Measurements from ENCODE around the gene ANKH.

DNA sequence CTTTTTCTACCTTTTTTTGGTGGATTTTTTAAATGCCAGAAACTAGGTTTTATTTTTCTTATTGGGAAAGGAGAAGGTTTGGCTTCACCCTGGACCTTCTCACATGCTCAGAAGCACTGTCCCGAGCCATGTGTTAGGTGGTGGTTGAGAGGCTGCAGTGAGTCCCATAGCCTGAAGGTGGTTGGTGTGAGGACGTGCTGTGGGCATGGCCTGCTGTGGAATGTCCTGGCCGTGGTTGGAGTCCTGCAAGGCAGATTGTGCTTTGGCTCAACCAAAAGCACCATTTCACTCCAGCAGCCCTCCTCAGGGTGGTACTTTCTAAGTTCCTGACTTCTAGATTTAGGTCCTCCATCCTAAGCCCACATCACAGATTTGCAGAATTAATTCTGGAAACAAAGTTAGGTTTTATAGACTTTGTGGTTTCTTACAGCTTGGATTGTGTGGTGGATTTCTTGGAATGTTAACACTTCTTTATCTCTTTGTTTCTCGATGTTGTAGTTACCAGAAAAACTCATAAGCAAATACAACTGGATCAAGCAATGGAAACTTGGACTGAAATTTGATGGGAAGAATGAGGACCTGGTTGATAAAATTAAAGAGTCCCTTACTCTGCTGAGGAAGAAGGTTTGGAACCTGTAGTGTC, 184.4 kb downstream of the ANKH start:
- no peak for TF ChIP-seq CTCF (IDR thresholded peaks at IDR 0.05; ENCODE audit: poor library complexity)
- no peak for TF ChIP-seq EZH2phosphoT487 (IDR thresholded peaks at IDR 0.05; ENCODE audit: low read depth, severe bottlenecking, unreplicated experiment)
